Body of pancreas (tissue), 4 donors: ENCODE data around the gene NFIC. TPM values are rescaled to one million over a fixed set of nuclear protein-coding genes. Genes with fewer than 3 reads are reported as not detected.

ENCODE experiments used
- ATAC-seq: fragments of 150-250 bp; one replicate; pipeline ENCODE4 v1.9.1; 2016
- DNase-seq, 4 donors: peaks; one replicate each; pipeline ENCODE4 v3.0.0-alpha.2; 2019
- H3K27ac ChIP-seq, 4 donors: fragments of 200-600 bp; sonication (generic); 1 replicate in 3 of 4; 2 replicates in 1 of 4; pipeline versions ENCODE4 v1.5.1 to v1.6.1; 2016 to 2019; ENCODE audit warnings: mild to moderate bottlenecking in 1 of 4, mixed read lengths in 1 of 4, moderate library complexity in 1 of 4
- H3K27me3 ChIP-seq, 2 donors: fragments of 200-600 bp; sonication (generic); one replicate each; pipeline ENCODE4 v1.6.0; 2016; ENCODE audit warnings: mild to moderate bottlenecking in 1 of 2
- H3K36me3 ChIP-seq, 2 donors: fragments of 200-600 bp; sonication (generic); replicated peaks in 1 of 2; 2 replicates each; pipeline ENCODE4 v1.5.1; 2016; ENCODE audit warnings: low read depth in 2 of 2; ENCODE audit not compliant: insufficient read depth in 1 of 2
- H3K4me1 ChIP-seq: fragments of 200-600 bp; sonication (generic); one replicate; pipeline ENCODE4 v1.6.0; 2016
- H3K4me3 ChIP-seq, 2 donors: fragments of 200-600 bp; sonication (generic); 1 replicate in 1 of 2; 2 replicates in 1 of 2; pipeline ENCODE4 v1.5.1; 2016 to 2019
- H3K9me3 ChIP-seq, 3 donors: fragments of 200-600 bp; sonication (generic); 1 replicate in 2 of 3; 2 replicates in 1 of 3; pipeline ENCODE4 v1.5.1; 2016
- CTCF ChIP-seq, 7 experiments: fragments of 450-650 bp in 4 of 7; fragments of 200-600 bp in 3 of 7; sonication (generic) in 3 of 7; IDR thresholded peaks; one replicate each; pipeline ENCODE4 v1.5.1; 2016 to 2019; ENCODE audit warnings: antibody characterized with exemption in 7 of 7
- POLR2A ChIP-seq, 3 donors: fragments of 450-650 bp; IDR thresholded peaks; one replicate each; pipeline ENCODE4 v1.6.1; 2016; ENCODE audit warnings: antibody characterized with exemption in 3 of 3, mild to moderate bottlenecking in 2 of 3
- WGBS, 2 donors: methylation state at CpG; one replicate each; pipeline ENCODE4 v1.1.5; 2017; 5-methylcytosine and 5-hydroxymethylcytosine counted together
- intact Hi-C: fragments of 100-400 bp; cut with DNase I; formaldehyde crosslinking; loops from one replicate; pipeline ENCODE4 v1.15.1; 2023
- total RNA-seq, 2 donors: library from RNA; depleted of rRNA; stranded (reverse); fragments of >200 nt; gene quantifications; one replicate each; pipeline ENCODE4 v1.1.0, GENCODE V29; 2016

Gene NFIC
- total RNA-seq, 2 donors from 2014 or later: 178 to 186 TPM

DNA sequence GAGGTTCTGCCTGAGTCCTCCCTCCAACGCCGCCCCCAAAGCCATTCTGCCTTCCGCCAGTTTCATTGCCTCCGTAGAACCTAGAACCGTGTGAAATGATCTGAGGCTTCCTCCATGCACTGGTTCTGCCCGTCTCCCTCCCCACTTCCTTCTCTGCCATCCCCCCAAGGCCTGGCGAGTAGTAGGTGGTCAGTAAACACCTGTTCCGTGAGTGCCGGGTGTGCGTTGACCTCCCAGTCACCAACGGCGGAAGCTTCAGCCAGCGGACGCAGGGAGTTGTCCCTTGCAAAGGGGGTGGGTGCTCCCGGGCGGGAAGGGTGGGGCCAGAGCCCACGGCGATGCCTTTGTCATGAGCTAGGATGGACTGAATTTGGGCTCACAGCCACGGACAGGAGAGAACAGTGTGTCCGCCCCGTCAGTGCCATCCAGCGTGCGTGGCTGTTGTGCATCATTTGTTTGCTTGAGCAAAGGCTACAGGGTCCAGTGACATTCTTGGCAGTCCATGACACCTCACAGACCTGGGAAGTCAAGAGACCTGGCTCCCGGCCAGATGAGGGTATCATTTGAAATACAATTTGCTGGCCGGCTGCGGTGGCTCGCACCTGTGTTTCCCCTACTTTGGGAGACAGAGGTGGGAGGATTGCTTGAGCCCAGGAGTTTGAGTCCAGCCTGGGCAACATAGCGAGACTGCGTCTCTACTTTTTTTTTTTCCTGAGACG lies 43.1 kb downstream of the NFIC start:
- Histone ChIP-seq H3K4me1 (peaks cover 82% of the 10 kb centered on the region), H3K4me3 (no peak overlapping the region), H3K27ac (peak overlapping the region; percentile 35 to 89 (median 80)), H3K36me3 (peaks cover 0 to 2% of the 10 kb centered on the region in 2 donors), H3K27me3 (no peaks in the 10 kb centered on the region), H3K9me3 (no peaks in the 10 kb centered on the region)
- TF ChIP-seq CTCF (IDR thresholded peaks at IDR 0.05) (no peak), POLR2A (IDR thresholded peaks at IDR 0.05) (no peak)
- intact Hi-C loops: no loop called here
- ATAC-seq (no peak), DNase-seq (peak; percentile 53 to 77 (median 66))
- WGBS, 2 donors: 46 to 56% methylated on average over 17 to 28 of the region's 30 CpGs

- Histone ChIP-seq H3K4me3 (no peak overlapping the region), H3K27me3 (no peaks in the 10 kb centered on the region), H3K36me3 (peaks cover 0 to 2% of the 10 kb centered on the region in 2 donors), H3K9me3 (no peaks in the 10 kb centered on the region), H3K4me1 (peaks cover 68% of the 10 kb centered on the region), H3K27ac (peak overlapping the region in 3 of 4 donors; percentile 26 to 89 (median 33))
- DNase-seq (peak in 3 of 4 donors; percentile 49 to 69 (median 53)), ATAC-seq (no peak)
- intact Hi-C loops: no loop called here
- 42 to 63% methylated on average over 13 of the region's 13 CpGs for WGBS, 2 donors
- TF ChIP-seq CTCF (IDR thresholded peaks at IDR 0.05): no peak
- no peak for TF ChIP-seq POLR2A (IDR thresholded peaks at IDR 0.05)
Observed at GRCh38 chr19:3411636-3412035, 45.3 kb downstream of the NFIC start.

- DNase-seq: no peak
- H3K4me1 ChIP-seq: peaks cover 64% of the 10 kb centered on the region
- TF ChIP-seq POLR2A (IDR thresholded peaks at IDR 0.05) (no peak), CTCF (IDR thresholded peaks at IDR 0.05) (no peak)
- ATAC-seq: no peak
- no peaks in the 10 kb centered on the region for H3K27me3 ChIP-seq
- intact Hi-C loops: no loop called here
- 82 to 86% methylated on average over 4 of the region's 4 CpGs for WGBS, 2 donors
- no peak overlapping the region for H3K4me3 ChIP-seq
- H3K27ac ChIP-seq: peak overlapping the region in 3 of 4 donors; percentile 26 to 89 (median 33)
- H3K36me3 ChIP-seq: peaks cover 0 to 2% of the 10 kb centered on the region in 2 donors
- no peaks in the 10 kb centered on the region for H3K9me3 ChIP-seq
Observed at GRCh38 chr19:3412066-3412465, 45.7 kb downstream of the NFIC start.

- Histone ChIP-seq H3K4me3 (no peak overlapping the region), H3K36me3 (peaks cover 0 to 2% of the 10 kb centered on the region in 2 donors), H3K27me3 (no peaks in the 10 kb centered on the region), H3K4me1 (peaks cover 46% of the 10 kb centered on the region), H3K9me3 (no peaks in the 10 kb centered on the region), H3K27ac (peak overlapping the region in 3 of 4 donors; percentile 4 to 8 (median 8))
- no peak for ATAC-seq
- 76 to 79% methylated on average over 13 of the region's 13 CpGs for WGBS, 2 donors
- no peak for TF ChIP-seq POLR2A (IDR thresholded peaks at IDR 0.05)
- no peak for TF ChIP-seq CTCF (IDR thresholded peaks at IDR 0.05)
- intact Hi-C loops: no loop called here
- no peak for DNase-seq
Observed at GRCh38 chr19:3413796-3414327, 47.5 kb downstream of the NFIC start.
